ENCODE results near the gene PPP2R2C.

DNA sequence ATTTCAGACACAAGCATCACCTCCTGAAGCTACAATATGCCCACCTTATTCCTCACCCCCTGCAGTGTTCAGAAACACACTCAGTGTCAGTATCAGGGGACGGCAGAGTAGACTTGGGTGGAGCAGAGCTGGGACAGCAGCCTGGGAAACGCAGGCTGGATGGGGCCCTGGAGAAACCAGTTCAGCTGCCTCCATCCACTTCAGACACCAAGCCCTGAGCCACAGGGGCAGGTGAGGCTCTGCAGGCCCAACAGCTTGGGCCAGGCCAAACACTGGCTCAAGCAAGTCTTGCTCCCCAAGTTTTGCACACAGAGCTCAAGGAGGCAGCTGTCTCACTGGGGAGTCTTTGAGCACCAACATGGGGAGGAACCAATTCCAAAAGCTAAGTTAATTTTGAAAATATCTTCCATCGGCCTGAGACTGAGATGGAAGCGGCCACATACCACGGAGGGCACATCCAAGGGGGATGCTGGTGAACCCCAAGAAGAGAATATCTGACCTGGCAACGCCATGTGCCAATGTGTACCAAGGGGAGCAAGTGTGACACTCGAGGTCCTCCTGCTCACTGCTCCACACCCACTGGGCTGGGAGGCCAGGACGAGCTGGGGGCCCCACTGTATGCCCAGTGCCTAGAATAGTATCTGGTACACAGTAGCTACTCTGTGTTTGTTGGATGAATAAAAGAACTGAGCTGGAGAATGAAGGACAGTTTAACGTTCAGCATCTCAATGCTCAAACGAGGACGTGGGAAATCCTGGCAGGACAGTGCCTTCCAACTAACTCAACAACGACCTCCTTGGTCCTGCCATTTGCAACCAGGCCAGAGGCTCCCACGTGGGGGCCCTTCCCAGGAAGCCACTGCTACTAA, 45.6 kb downstream of the PPP2R2C start:
- TF ChIP-seq, protein P1, sequence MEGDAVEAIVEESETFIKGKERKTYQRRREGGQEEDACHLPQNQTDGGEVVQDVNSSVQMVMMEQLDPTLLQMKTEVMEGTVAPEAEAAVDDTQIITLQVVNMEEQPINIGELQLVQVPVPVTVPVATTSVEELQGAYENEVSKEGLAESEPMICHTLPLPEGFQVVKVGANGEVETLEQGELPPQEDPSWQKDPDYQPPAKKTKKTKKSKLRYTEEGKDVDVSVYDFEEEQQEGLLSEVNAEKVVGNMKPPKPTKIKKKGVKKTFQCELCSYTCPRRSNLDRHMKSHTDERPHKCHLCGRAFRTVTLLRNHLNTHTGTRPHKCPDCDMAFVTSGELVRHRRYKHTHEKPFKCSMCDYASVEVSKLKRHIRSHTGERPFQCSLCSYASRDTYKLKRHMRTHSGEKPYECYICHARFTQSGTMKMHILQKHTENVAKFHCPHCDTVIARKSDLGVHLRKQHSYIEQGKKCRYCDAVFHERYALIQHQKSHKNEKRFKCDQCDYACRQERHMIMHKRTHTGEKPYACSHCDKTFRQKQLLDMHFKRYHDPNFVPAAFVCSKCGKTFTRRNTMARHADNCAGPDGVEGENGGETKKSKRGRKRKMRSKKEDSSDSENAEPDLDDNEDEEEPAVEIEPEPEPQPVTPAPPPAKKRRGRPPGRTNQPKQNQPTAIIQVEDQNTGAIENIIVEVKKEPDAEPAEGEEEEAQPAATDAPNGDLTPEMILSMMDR (IDR thresholded peaks at IDR 0.05) = no peak
- TF ChIP-seq POLR2A (IDR thresholded peaks at IDR 0.05) = no peak

Measured in prostate gland (tissue), 2 donors.